D341Med (cell line): ENCODE measurements around the gene CDCA7L.

ENCODE experiments used
- DNase-seq: peaks from one replicate; pipeline ENCODE4 v3.0.0; 2012; ENCODE audit warnings: low spot score

Gene CDCA7L

GRCh38 chr7:21945454-21946221, at the start of gene CDCA7L:
Gene CDCA7L (minus strand): TSS chr7:21945899. CDS start chr7:21945804, 95 bp downstream.
- peak; percentile 94 for DNase-seq

- DNase-seq: no peak
Observed at GRCh38 chr7:21986096-21986495, 40.4 kb upstream of the CDCA7L start.

- DNase-seq: no peak
Observed at GRCh38 chr7:21984042-21984441, 38.3 kb upstream of the CDCA7L start.

GRCh38 chr7:21983056-21983455, 37.4 kb upstream of the CDCA7L start:
- no peak for DNase-seq

- DNase-seq: no peak
Observed at GRCh38 chr7:21981524-21981923, 35.8 kb upstream of the CDCA7L start.

- DNase-seq: no peak
Observed at GRCh38 chr7:21980926-21981500, 35.3 kb upstream of the CDCA7L start.

GRCh38 chr7:21972397-21972784, 26.7 kb upstream of the CDCA7L start:
- no peak for DNase-seq

GRCh38 chr7:21971780-21972396, 26.2 kb upstream of the CDCA7L start:
- no peak for DNase-seq

GRCh38 chr7:21969822-21970221, 24.1 kb upstream of the CDCA7L start:
- DNase-seq: no peak

- no peak for DNase-seq
Observed at GRCh38 chr7:21967598-21968003, 21.9 kb upstream of the CDCA7L start.

- DNase-seq: no peak
Observed at GRCh38 chr7:21966271-21966670, 20.6 kb upstream of the CDCA7L start.

GRCh38 chr7:21965291-21965690, 19.6 kb upstream of the CDCA7L start:
- DNase-seq: no peak

GRCh38 chr7:21962677-21963076, 17.0 kb upstream of the CDCA7L start:
- no peak for DNase-seq

GRCh38 chr7:21960922-21961321, 15.2 kb upstream of the CDCA7L start:
- DNase-seq: no peak

GRCh38 chr7:21959387-21959776, 13.7 kb upstream of the CDCA7L start:
- DNase-seq: no peak

GRCh38 chr7:21953781-21954180, 8.1 kb upstream of the CDCA7L start:
- no peak for DNase-seq

- no peak for DNase-seq
Observed at GRCh38 chr7:21948887-21949540, 3.3 kb upstream of the CDCA7L start.

GRCh38 chr7:21948364-21948763, 2.7 kb upstream of the CDCA7L start:
- no peak for DNase-seq

- DNase-seq: no peak
Observed at GRCh38 chr7:21947946-21948345, 2.2 kb upstream of the CDCA7L start.

GRCh38 chr7:21947056-21947455, 1.4 kb upstream of the CDCA7L start:
- DNase-seq: no peak

GRCh38 chr7:21946222-21946709, 567 bp upstream of the CDCA7L start:
- DNase-seq: no peak

GRCh38 chr7:21944616-21945453, 864 bp downstream of the CDCA7L start:
- DNase-seq: peak; percentile 59
